GM19397 (cell line): ENCODE data around the gene PLLP.

Experiments
- ATAC-seq: cut with Tn5 transposase; IDR thresholded peaks from one replicate; pipeline ENCODE4 v1.9.1; 2021; ENCODE audit warnings: mild to moderate bottlenecking, moderate library complexity; ENCODE audit not compliant: unreplicated experiment

PLLP gene

DNA sequence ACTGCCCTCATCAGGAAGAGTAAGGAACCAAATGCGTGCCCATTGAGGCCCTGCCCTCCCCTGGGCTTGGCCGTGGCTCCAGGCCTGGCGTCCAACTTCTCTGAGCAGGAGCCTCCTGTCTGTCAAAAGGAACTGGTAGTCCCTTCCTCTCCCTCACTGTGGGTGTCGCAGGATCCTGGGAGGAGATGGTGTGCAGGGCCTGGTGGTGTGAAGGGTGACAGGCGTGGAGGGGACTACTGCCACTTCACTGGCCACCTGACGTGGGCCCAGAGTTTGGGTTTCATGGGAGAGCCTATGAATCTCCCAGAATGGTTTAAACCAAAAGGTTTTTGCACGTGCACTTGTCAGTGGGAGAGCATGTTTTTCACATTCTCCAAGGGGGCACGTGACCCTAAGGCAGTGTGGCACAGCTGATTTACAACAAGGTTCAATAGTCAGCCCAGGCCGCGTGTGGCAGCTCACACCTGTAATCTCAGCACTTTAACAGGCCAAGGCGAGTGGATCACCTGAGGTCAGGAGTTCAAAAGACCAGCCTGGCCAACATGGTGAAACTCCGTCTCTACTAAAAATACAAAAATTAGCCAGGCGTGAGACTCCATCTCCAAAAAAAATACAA lies 26.9 kb downstream of the PLLP start:
- no peak for ATAC-seq

DNA sequence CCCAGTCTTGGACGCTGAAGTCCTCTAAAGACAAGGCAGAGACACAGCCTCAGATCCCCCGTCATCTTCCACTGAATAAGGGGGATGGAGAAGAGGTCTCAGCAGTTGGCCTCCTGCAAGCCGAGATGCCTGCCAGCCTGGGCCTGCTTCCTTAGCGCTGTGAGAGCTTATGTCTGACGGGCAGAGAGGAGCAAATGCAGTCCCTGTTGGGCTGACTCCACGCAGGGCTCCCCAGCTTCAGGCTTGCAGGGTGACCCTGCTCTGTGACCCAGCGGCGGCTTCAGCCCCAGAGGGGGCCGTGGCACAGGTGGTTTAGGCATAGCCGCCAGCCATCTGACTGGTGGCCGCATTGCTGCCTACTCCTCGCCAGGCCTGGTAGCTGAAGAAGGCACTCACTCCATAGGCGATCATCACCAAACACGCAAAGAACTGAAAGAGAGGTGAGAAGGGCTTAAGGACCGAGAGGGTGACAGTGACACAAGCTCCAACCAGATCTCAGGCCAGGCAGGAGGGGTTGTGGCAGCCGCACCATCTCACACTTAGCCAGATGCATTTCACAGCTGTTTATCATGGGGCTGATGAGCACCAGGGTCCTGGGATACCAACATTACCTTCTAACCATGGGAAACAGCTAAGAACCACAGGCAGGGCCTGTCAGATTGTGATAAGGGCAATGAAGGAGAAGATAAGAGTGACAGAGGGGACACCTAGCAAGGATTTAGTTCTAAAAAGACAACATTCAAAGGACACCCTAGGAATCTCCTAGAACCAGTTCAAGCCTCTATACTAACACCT lies 27.7 kb downstream of the PLLP start:
- ATAC-seq: no peak

DNA sequence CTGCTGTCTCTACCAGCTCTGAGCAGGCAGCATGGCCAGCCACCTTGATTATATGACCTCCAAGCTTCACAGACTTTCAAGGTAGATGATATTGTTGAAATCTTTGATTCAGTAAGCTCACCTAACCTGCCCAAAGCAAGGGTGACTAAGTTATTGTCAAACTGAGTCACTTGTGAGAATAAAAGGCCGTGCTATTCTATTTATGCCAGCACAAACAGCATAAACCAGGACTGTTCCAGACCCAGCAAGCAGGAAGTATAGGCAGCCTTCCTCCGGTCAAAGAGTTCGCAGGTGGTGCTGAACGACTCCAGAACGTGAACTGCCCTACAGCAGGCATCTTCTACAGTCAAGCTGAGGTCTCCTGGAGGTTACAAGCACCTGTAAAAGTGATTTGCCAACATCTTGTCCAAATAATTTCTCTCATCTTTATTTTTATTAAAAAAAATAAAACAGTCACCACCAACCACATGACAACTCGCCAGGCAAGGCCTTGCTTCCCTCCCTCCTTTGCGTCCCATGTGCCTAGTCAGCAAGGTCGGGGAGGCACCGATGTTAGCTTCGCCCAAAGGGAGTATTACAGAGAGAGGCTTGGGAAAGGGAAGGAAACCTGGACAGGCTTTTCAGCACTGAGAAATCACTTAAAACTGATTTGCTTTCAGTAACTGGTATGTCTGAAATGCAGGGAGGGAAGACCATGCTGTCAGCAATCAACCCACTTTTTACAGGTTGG lies 28.6 kb downstream of the PLLP start:
- ATAC-seq: no peak

DNA sequence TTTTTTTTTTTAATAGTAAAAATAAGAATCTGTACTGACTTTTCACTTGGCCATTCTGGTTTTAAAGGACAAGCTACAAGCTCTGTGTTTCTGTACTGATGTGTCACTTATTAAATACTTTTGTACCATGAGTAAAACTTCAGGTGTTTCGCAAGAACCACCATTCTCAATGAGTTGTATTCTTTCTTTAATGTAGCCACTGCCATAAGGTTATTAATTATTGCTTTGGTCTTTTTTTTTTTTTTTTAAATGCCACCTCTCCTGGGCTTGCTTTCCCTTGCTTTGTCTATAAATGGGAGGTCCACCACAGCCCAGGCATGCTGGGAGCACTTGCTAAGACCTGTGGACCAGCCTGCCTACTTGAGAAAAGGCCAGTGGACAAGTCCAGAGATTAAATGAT lies 31.0 kb downstream of the PLLP start:
- ATAC-seq: no peak

DNA sequence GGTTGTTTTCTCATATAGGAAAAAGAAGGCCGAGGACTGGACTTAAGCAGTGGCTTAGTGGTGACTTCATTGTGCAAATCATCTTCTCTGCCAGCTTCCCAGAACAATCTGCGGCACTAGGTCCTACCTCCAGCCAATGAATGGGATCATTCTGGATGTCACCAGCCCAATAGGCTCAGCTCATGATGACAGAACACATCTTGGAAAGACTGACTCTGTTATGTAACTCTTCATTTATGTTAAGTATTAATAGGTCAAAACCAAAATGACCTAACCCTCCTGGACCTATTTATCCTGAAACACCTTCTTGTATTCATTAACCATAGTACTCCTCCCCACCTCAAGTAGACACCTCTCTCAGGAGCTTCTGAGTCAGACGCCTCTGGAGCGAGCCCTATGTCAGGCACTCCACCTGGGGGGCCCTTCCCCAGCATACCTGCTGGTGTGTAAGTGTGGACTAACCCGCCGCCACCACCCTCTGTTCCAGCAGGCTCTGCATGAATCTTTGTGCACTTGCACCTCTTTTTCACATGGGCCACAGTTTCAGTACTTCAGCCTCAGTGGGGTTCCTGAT lies 32.2 kb downstream of the PLLP start:
- ATAC-seq: no peak

DNA sequence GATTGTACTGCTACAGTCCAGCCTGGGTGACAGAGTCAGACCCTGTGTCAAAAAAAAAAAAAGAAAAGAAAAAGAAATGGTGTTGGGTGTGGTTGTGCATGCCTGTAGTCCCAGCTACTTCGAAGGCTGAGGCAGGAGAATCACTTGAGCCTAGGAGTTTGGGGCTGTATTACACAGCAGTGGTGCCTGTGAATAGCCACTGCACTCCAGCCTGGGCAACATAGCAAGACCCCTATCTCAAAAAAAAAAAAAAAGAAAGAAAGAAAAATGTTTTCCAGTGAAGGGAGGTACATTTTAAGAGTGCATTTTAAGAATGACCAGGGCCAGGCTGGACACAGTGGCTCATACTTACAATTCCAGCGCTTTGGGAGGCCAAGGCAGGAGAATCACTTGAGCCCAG lies 33.1 kb downstream of the PLLP start:
- ATAC-seq: no peak

DNA sequence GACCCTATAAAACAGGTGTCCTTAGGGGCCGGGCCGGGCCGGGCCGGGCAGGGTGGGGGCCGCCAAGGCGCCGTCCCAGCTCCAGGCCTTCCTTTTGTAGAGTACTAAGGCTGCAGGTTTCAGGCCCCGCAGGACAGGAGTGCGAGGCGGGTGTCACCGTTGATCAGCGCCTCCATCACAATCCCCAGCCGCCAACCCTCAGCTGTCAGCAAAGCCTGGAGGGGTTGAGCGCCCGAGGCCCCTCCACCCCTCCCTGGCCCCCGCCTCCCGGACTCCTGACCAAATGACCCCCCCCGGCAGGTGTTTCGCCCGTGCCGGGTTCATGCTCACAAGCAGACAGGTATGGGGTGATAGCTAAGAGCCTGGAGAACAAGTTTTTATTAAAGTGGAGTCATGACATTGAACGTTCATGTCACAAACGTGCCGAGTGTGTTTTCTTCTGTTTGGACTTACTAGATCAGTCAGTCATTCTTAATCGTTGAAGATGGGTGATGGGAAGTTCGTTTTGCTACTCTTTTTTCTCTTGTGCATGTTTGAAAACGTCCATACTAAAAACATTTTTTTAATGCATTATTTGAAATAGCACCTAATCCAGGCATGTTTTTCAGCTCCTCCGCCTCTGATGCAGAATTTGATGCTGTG lies 38.9 kb downstream of the PLLP start:
- ATAC-seq: no peak

DNA sequence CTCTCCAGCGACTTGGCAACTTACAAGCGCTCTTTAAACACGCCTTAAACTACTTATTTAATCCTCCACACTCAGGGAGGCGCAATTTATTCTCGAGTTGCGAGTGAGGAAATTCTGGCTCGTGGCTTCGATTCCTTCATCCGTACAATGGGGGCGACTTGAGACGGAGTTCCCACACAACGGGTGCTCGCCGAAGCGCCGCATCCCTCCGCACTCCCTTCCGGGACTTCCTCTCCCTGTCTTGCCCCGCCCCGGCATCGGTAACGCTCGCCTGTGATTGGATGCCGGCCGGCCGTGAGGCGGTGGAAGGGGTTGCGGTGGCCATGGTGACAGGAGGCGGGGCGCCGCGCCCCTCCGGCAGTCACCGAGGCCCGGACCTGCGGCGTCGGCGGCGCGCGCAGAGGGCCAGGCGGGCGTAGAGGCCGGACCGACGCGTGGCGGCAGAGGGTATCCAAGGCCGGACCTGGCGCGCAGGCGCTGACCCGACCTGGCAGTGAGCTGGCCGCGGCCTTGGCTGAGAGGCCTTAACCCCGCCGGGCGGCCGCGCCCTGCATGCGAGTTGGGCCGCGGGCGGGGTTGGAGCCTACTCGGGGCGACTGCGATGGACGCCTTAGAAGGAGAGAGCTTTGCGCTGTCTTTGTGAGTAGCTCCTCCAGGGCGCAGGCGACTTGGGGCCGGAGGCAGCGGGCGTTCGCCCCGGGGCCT lies 39.6 kb downstream of the PLLP start, which contains the start of gene ARL2BP:
TSS of gene ARL2BP (plus strand) at position 493 of the 705 bp plus-strand sequence. CDS start at position 602, 109 bp downstream.
- peak; percentile 94 for ATAC-seq

DNA sequence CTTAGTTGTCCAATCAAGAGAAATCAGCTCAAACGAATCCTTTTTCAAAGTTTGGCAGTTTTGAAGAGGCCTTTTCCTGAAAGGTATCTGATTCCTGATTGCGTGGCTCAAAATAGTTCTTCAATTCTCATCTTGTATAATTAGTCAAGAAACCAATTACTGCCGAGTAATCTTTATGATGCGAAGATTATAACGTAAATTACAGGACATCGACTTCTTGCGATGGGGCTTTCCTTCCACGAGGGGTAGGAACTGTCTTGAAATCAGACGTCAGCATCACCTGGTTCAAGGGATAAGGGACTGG lies 40.1 kb downstream of the PLLP start:
- peak; percentile 8 for ATAC-seq

DNA sequence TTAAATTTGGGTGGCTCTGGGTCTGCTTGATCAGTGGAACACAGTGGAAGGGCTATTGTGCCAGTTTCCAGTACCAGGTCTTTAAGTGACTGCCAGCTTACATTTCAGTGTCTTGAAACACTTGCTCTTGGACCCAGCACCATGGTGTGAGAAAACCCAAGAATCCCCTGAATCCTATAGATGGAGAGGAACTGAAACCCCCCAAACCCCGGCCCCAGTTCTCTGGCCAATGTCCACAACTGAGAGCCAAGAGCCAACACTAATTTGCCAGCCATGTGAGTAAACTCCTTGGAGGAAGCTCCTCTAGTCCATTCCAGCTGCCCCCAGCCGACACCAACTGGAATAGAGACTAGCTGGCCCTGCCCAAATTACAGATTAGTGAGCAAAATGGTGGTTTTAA lies 41.8 kb downstream of the PLLP start:
- ATAC-seq: no peak

DNA sequence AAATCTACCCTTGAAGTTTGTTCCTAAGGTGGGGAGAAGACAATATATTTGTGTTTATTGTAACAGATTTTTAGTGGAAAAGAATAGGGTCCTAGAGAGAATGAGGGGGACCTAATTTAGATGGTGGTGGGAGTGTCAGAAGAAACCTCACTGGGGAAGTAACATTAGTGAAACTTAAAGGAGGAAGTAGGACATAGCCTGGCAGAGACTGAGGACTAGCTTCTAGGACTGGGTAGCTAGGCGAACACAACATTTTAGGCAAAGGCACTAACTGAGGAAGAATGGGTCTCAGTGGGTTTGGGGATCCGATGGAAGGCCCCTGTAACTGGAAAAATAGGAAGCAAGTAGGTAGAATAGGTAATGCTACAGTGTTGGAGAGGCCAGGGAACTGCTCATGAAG lies 43.6 kb downstream of the PLLP start:
- no peak for ATAC-seq

DNA sequence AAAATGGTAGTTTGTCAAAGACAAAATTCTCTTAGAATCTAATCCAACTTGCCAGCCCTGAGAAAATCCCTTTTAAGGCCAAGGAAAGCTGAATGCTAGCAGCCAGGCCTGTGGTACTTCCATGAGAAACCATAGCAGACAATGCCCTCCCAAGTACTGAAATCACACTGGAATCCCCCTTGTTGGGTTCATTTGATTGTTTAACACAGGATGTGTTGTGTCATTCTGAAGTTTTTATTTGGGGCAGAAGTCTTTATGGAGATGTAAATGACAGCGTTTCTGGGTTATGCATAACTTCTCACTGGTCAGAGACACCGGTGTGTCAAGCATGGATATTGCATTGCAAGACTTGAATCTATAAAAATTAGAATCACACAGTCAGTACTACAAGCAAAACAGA lies 45.4 kb downstream of the PLLP start:
- no peak for ATAC-seq

DNA sequence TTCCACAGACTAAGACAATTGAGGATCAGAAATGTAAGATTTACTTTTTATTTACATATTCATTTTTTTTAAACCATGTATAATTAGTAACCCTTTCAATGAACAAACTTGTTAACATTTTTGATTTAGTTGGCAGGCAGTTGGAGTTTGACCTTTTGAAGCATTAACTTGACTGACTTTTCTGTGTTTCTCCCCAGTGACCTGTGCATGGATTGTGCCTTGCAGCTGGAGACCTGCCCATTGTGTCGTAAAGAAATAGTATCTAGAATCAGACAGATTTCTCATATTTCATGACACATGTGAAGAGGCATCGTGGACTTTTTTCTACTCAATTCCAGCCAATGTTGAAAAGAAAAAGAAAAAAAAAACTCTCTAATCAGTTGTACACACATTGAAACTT lies 45.8 kb downstream of the PLLP start:
- ATAC-seq: no peak

DNA sequence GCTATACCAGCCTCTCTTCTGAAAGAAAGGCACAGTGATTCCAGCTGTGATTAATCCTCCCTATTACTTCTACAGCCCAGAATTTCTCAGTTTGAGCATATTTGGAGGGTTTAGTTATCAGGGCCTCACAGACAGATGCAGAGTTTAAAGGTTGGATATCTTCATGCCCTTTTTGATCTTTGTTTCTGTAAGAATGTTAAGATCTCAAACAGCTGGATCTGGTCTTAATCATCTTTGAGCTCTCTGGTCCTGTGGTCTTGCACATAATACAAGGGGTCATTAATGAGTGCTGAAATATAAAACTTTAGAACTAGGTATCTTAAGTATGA lies 48.5 kb downstream of the PLLP start:
- no peak for ATAC-seq

DNA sequence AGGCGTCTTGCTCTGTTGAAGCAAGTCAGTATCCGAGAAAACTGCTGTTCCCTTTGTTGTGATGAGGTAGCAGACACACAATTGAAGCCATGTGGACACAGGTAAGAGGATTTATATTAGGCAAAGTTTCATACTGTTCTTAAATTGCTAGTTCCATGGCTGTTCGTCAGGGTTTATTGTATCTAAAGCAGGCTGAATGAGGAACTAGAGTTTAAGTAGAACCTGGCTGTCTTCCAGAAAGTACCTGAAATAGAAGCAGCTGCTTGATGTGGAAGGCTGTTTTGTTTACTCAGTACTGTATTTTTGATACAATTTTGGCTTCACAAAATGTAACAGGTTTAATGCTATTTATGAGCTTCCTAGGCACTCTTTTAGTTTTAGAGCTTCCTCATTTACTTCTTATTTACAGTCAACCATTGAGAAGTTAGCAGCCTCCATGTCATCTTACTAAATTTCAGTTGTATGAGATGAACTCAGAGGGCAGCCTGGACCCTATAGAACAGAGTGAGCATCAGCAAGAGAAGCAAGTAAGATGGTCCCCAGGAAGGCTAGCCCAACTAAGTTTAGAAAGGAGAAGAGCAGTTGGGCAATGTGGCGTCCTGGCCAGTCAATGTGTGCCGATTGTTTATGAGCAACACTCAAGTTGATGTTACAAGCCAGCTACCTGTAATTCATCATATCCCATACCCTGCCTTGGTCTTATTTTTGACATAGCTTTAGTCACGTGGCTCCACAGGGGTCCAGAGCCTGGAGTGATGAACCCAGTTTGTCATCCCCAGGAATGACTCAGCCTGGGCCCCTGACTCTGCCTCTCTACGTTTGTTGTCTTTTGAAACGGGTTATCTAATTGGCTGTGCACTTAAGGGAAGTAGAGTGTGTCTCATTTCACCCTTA lies 49.1 kb downstream of the PLLP start:
- ATAC-seq: no peak

DNA sequence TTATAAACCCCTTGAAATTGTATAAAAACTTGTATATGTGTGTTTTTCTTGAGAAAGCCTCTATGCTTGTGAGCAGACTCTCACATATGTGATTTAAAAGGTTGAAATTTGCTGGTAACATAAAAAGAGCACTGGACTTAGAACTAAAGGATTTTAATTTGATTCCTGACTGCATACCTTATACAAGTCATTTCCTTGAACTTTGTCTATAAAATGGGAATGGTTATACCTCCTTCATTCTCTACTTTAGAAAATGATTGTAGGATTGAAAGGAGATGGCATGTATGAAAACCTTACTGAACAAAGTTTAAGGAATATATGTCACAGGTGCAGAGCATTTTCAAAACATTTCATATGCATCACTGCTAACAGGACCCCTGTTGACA lies 49.8 kb downstream of the PLLP start:
- ATAC-seq: no peak

DNA sequence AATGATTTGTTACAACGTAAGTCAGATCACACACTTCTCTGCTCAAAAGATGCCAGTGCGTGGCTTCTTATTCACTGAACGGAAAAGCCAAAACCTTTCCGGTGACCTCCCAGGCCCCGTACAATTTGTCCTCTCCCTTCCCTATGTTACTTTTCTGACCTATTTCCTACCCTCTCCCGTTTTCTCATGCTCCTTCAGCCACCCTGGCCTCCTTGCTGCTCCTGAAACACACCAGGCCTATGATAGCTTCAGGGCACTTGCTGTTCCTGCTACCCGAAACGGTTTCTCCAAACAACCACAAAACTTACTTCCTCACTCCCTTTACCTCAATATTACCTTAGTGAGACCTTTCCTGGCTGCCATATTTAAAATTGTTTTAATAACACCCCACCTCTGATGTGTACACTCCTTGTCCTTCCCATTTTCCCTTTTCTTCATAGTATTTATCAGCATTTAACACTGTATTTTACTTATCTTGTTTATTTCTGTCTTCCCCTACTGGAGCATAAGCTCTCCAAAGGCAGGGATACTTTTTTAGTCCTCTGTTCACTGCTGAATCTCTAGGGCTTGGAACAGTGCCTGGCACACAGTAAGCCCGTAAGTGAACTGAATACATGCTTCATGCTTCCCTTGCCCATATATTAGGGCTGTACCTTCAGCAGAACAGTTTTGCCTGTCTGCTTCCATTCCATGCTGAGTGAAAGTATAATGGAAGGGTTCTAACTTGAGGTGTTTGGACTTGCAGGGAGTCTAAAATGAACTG lies 50.3 kb downstream of the PLLP start:
- ATAC-seq: no peak

DNA sequence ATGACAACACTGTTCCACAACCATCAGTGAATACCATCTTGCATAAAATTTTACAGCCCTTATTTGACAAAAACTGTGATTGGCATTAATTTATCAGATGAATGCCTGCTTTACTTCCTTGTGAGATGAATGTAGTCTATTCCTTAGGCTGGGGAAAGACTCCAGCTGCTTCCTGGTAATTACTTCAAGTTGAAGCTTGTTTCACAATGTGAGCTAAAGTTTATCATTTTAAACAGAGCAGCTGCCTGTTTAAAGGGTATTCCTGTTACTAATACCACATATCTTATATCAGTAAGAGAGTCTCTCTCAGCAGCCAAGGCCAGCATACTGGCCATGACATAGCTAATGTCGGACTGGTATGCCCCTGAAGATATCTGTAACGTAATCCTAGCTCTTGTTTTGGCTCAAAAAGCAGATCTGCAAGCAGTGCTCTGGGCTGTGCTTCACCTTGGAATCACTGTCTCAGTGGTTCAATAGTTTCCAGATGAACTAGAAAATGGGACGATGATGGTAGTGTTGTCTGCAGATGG lies 52.6 kb downstream of the PLLP start:
- no peak for ATAC-seq

DNA sequence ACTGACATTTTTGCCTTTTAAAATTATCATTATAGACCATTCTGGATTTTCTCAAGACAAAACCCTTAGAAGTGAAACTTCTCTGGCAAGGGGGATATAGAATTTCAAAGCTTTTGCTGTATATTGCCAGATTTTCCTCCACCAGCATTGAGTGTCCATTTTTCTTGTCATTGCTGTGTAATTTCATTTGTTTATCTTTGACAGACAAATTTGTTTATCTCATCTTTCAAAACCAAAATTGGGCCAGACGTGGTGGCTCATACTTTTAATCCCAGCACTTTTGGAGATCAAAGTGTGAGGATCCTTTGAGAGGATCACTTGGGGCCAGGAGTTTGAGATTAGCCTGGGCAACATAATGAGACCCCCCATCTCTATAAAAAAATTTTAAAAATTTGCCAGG lies 55.4 kb downstream of the PLLP start:
- no peak for ATAC-seq
